Esophagus mucosa (tissue), 1 donor: ENCODE results near the gene RAB5IF. TPM values are rescaled to one million over a fixed set of nuclear protein-coding genes. Genes with fewer than 3 reads are reported as not detected.
"Not testable (repeated sequence)": the region's sequence is repeated elsewhere in the genome, so short reads cannot be mapped to it uniquely, and the experiment has no call there.

ENCODE experiments used
- ATAC-seq: fragments of 200-7000 bp; cut with Tn5 transposase; one replicate; pipeline ENCODE4 v1.9.1; 2020
- total RNA-seq: library from RNA; stranded (reverse); gene quantifications from one replicate; pipeline ENCODE4 v1.2.4, GENCODE V29; 2023
- donor health status: DM: yes; HTN: yes; CAD: no.

The RAB5IF gene
- total RNA-seq, 1 donor from 2014 or later = 185 TPM

- no peak for ATAC-seq
Measured at GRCh38 chr20:36587388-36588070, 18.1 kb upstream of the RAB5IF start.

- ATAC-seq = no peak
Measured at GRCh38 chr20:36591281-36591680, 14.3 kb upstream of the RAB5IF start.

GRCh38 chr20:36591854-36592641 is 13.5 kb upstream of the RAB5IF start:
- no peak for ATAC-seq

GRCh38 chr20:36593347-36593929 is 12.1 kb upstream of the RAB5IF start:
- no peak for ATAC-seq

GRCh38 chr20:36599912-36600345 is 5.7 kb upstream of the RAB5IF start:
- no peak for ATAC-seq

- no peak for ATAC-seq
Measured at GRCh38 chr20:36601540-36601939, 4.0 kb upstream of the RAB5IF start.

GRCh38 chr20:36604952-36605398 is 604 bp upstream of the RAB5IF start:
- ATAC-seq = peak; percentile 4

- ATAC-seq = peak; percentile 49
Measured at GRCh38 chr20:36606158-36607066, 833 bp downstream of the RAB5IF start.

GRCh38 chr20:36607586-36608387 is 2.2 kb downstream of the RAB5IF start:
- peak; percentile 69 for ATAC-seq

GRCh38 chr20:36608388-36608728 is 2.8 kb downstream of the RAB5IF start:
- ATAC-seq = not testable (repeated sequence)

- no peak for ATAC-seq
Measured at GRCh38 chr20:36611625-36612024, 6.0 kb downstream of the RAB5IF start.

GRCh38 chr20:36613974-36614373 is 8.4 kb downstream of the RAB5IF start:
- ATAC-seq = peak; percentile 67

- ATAC-seq = peak; percentile 5
Measured at GRCh38 chr20:36614781-36615557, 9.4 kb downstream of the RAB5IF start.

- no peak for ATAC-seq
Measured at GRCh38 chr20:36620917-36621316, 15.3 kb downstream of the RAB5IF start.

- no peak for ATAC-seq
Measured at GRCh38 chr20:36623444-36623843, 17.9 kb downstream of the RAB5IF start.

GRCh38 chr20:36624068-36624943 is 18.7 kb downstream of the RAB5IF start:
- peak; percentile 57 for ATAC-seq

- ATAC-seq = no peak
Measured at GRCh38 chr20:36624944-36625324, 19.4 kb downstream of the RAB5IF start.

- no peak for ATAC-seq
Measured at GRCh38 chr20:36628076-36628475, 22.5 kb downstream of the RAB5IF start.
